ENCODE results near the gene CAB39L.
"Not testable (repeated sequence)": the region's sequence is repeated elsewhere in the genome, so short reads cannot be mapped to it uniquely, and the experiment has no call there.

The CAB39L gene

GRCh38 chr13:49346460-49346859, 97.4 kb downstream of the CAB39L start:
- no peak for ATAC-seq
- DNase-seq = no peak

- ATAC-seq (no peak), DNase-seq (no peak)
Observed at GRCh38 chr13:49343731-49344130, 100.1 kb downstream of the CAB39L start.

- no peak for DNase-seq
- ATAC-seq = no peak
Observed at GRCh38 chr13:49343255-49343654, 100.6 kb downstream of the CAB39L start.

GRCh38 chr13:49342454-49342853, 101.4 kb downstream of the CAB39L start:
- ATAC-seq (no peak), DNase-seq (no peak)

GRCh38 chr13:49341941-49342340, 101.9 kb downstream of the CAB39L start:
- ATAC-seq = no peak
- no peak for DNase-seq

- DNase-seq = no peak
Observed at GRCh38 chr13:49341517-49341916, 102.3 kb downstream of the CAB39L start.

GRCh38 chr13:49340161-49340560, 103.7 kb downstream of the CAB39L start:
- ATAC-seq (no peak), DNase-seq (no peak)

More at GRCh38 chr13:49341517-49341916, 102.3 kb downstream of the CAB39L start:
- no peak for ATAC-seq

GRCh38 chr13:49336655-49337054, 107.2 kb downstream of the CAB39L start:
- ATAC-seq (no peak), DNase-seq (no peak)

- ATAC-seq (no peak), DNase-seq (no peak)
Observed at GRCh38 chr13:49330546-49330864, 113.4 kb downstream of the CAB39L start.

- ATAC-seq (no peak), DNase-seq (no peak)
Observed at GRCh38 chr13:49329831-49330545, 113.9 kb downstream of the CAB39L start.

- ATAC-seq, DNase-seq: not testable (repeated sequence)
Observed at GRCh38 chr13:49327145-49327544, 116.7 kb downstream of the CAB39L start.

- ATAC-seq (no peak), DNase-seq (no peak)
Observed at GRCh38 chr13:49326222-49326917, 117.5 kb downstream of the CAB39L start.

- no peak for DNase-seq
- no peak for ATAC-seq
Observed at GRCh38 chr13:49323344-49323743, 120.5 kb downstream of the CAB39L start.

- ATAC-seq (no peak), DNase-seq (no peak)
Observed at GRCh38 chr13:49322702-49323101, 121.2 kb downstream of the CAB39L start.

- DNase-seq (no peak), ATAC-seq (no peak)
Observed at GRCh38 chr13:49320975-49321374, 122.9 kb downstream of the CAB39L start.

- no peak for ATAC-seq
Observed at GRCh38 chr13:49319951-49320350, 123.9 kb downstream of the CAB39L start.

GRCh38 chr13:49319551-49319950, 124.3 kb downstream of the CAB39L start:
- ATAC-seq (no peak), DNase-seq (no peak)

More at GRCh38 chr13:49319951-49320350, 123.9 kb downstream of the CAB39L start:
- no peak for DNase-seq

- DNase-seq (no peak), ATAC-seq (no peak)
Observed at GRCh38 chr13:49315756-49316482, 127.9 kb downstream of the CAB39L start.

- ATAC-seq (no peak), DNase-seq (no peak)
Observed at GRCh38 chr13:49315036-49315565, 128.8 kb downstream of the CAB39L start.

- no peak for ATAC-seq
- DNase-seq = no peak
Observed at GRCh38 chr13:49314344-49314882, 129.5 kb downstream of the CAB39L start.

GRCh38 chr13:49311816-49312215, 132.0 kb downstream of the CAB39L start:
- DNase-seq (no peak), ATAC-seq (no peak)

GRCh38 chr13:49310251-49310650, 133.6 kb downstream of the CAB39L start:
- no peak for DNase-seq
- ATAC-seq = no peak
